ENCODE measurements around the gene ACAA1. TPM values are rescaled to one million over a fixed set of nuclear protein-coding genes. Genes with fewer than 3 reads are reported as not detected.

Gene ACAA1
- total and polyA plus RNA-seq, 10 of the 15 experiments (the other 5 are each of a cell fraction or from before 2014, with no cell fraction given) = 5.7 to 85.4 (median 60.6) TPM

GRCh38 chr3:38111201-38111600, 25.7 kb downstream of the ACAA1 start:
- Histone ChIP-seq H3K36me3 (ENCODE audit: control insufficient read depth in 2 of 2, insufficient read depth in 2 of 2, low read length in 1 of 2) (no peaks in the 10 kb centered on the region), H3K27ac (ENCODE audit: control insufficient read depth, insufficient read depth) (no peak overlapping the region), H2AFZ (ENCODE audit: control insufficient read depth, low read depth, low read length) (no peak overlapping the region), H3K4me2 (ENCODE audit: control insufficient read depth, insufficient read depth) (no peak overlapping the region), H3K9ac (ENCODE audit: control insufficient read depth, insufficient read depth, low read length) (no peak overlapping the region), H3K4me1 (ENCODE audit: control insufficient read depth, insufficient read depth, low read length) (peaks cover 6% of the 10 kb centered on the region; the same call in 1 of the 2 replicates), H3K9me3 (replicated peaks; ENCODE audit: control insufficient read depth, insufficient read depth, low read length) (no peaks in the 10 kb centered on the region), H3K79me2 (ENCODE audit: control insufficient read depth, insufficient read depth, low read length) (no peaks in the 10 kb centered on the region), H3K27me3 (replicated peaks in 1 of 2; ENCODE audit: control insufficient read depth in 2 of 2, insufficient read depth in 2 of 2, low read length in 1 of 2) (no peaks in the 10 kb centered on the region; a peak in 1 of 4 replicates), H4K20me1 (ENCODE audit: control insufficient read depth, insufficient read depth) (no peaks in the 10 kb centered on the region), H3K4me3 (no peak overlapping the region)
- POLR2A ChIA-PET = no interaction called here
- intact Hi-C loops (cut with micrococcal nuclease; ENCODE audit: unreplicated experiment) (no loop called here), in situ Hi-C loops (cut with MboI) (no loop called here)
- ATAC-seq (no peak), DNase-seq (ENCODE audit: low read depth, low spot score) (no peak), FAIRE-seq (no peak)
- RAD21 ChIA-PET (ENCODE audit: unreplicated experiment) = no interaction called here
- 46% methylated on average over 4 of the region's 4 CpGs for WGBS (ENCODE audit: insufficient coverage, insufficient replicate concordance, low lambda C conversion rate, missing lambda C conversion rate)
- TF ChIP-seq SMAD1 (IDR thresholded peaks at IDR 0.05; ENCODE audit: low read depth, partially characterized antibody) = no peak
- TF ChIP-seq SP1 (IDR thresholded peaks at IDR 0.05; ENCODE audit: low read depth, low read length) = no peak
- TF ChIP-seq CHD1 (IDR thresholded peaks at IDR 0.05; ENCODE audit: low read depth, low read length) = no peak
- no peak for TF ChIP-seq ZBTB11 (CRISPR knock-in tag; IDR thresholded peaks at IDR 0.05)
- SMC1A ChIA-PET (ENCODE audit: uncharacterized antibody, unreplicated experiment) = no interaction called here
- no TSS peak for BruUV-seq (replicated peaks)
- CTCF ChIA-PET = no interaction called here

Measured in GM12878 (cell line).